HEK293 (cell line): ENCODE data around the gene PTGER3.

Experiments used
- BCL11A ChIP-seq: fragments of 450-650 bp; formaldehyde crosslinking; IDR thresholded peaks from 2 replicates; pipeline ENCODE4 v1.5.1; 2016; ENCODE audit warnings: low read depth, missing biosample characterization, missing genetic modification characterization
- FEZF1 ChIP-seq: fragments of 450-650 bp; formaldehyde crosslinking; IDR thresholded peaks from 2 replicates; pipeline ENCODE4 v1.5.1; 2016; ENCODE audit warnings: missing biosample characterization, missing genetic modification characterization
- ZNF184 ChIP-seq: fragments of 450-650 bp; IDR thresholded peaks from 2 replicates; pipeline ENCODE4 v1.5.1; 2018; ENCODE audit warnings: missing biosample characterization, mild to moderate bottlenecking, missing genetic modification characterization
- ZNF529 ChIP-seq: fragments of 450-650 bp; formaldehyde crosslinking; IDR thresholded peaks from 2 replicates; pipeline ENCODE4 v1.5.1; 2017; ENCODE audit warnings: missing genetic modification characterization, missing biosample characterization; ENCODE audit not compliant: insufficient replicate concordance
- ZNF707 ChIP-seq: fragments of 450-650 bp; formaldehyde crosslinking; IDR thresholded peaks from 2 replicates; pipeline ENCODE4 v1.5.1; 2016; ENCODE audit warnings: missing biosample characterization, missing genetic modification characterization
- ZNF768 ChIP-seq: fragments of 450-650 bp; formaldehyde crosslinking; IDR thresholded peaks from 2 replicates; pipeline ENCODE4 v1.5.1; 2018; ENCODE audit warnings: missing biosample characterization, mild to moderate bottlenecking, missing genetic modification characterization
- TF ChIP-seq, protein P1 (sequence below): fragments of 450-650 bp; formaldehyde crosslinking; IDR thresholded peaks from 2 replicates; pipeline ENCODE4 v1.5.1; 2016; ENCODE audit warnings: missing biosample characterization, missing genetic modification characterization
- TF ChIP-seq, protein P2 (sequence below): fragments of 450-650 bp; formaldehyde crosslinking; IDR thresholded peaks from 2 replicates; pipeline ENCODE4 v1.5.1; 2017; ENCODE audit warnings: missing biosample characterization, missing genetic modification characterization

DNA sequence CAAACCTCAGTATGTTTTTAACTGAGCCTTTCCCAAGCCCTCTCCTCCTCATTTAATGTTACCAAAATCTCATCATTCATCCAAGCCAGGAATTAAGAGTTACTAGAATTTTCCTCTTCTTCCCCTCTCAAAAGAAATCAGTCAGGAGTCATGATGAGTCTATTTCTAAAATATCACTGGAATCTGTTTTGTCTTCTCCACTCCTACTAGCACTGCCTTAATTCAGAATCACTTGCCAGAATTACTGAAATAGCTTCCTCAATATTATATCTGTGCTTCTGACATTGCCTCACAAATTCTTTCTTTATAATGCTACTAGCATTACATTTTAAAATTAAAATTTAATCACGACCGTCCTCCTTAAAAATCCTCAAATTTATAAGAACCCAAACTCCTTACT is 106.1 kb downstream of the PTGER3 start:
- TF ChIP-seq ZNF707 (no peak), BCL11A (tag by site-specific recombination) (no peak), FEZF1 (tag by site-specific recombination) (no peak), ZNF768 (tag by site-specific recombination) (no peak), ZNF184 (tag by site-specific recombination) (no peak), ZNF529 (no peak)
- TF ChIP-seq, protein P1, sequence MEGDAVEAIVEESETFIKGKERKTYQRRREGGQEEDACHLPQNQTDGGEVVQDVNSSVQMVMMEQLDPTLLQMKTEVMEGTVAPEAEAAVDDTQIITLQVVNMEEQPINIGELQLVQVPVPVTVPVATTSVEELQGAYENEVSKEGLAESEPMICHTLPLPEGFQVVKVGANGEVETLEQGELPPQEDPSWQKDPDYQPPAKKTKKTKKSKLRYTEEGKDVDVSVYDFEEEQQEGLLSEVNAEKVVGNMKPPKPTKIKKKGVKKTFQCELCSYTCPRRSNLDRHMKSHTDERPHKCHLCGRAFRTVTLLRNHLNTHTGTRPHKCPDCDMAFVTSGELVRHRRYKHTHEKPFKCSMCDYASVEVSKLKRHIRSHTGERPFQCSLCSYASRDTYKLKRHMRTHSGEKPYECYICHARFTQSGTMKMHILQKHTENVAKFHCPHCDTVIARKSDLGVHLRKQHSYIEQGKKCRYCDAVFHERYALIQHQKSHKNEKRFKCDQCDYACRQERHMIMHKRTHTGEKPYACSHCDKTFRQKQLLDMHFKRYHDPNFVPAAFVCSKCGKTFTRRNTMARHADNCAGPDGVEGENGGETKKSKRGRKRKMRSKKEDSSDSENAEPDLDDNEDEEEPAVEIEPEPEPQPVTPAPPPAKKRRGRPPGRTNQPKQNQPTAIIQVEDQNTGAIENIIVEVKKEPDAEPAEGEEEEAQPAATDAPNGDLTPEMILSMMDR = no peak
- TF ChIP-seq, protein P2, sequence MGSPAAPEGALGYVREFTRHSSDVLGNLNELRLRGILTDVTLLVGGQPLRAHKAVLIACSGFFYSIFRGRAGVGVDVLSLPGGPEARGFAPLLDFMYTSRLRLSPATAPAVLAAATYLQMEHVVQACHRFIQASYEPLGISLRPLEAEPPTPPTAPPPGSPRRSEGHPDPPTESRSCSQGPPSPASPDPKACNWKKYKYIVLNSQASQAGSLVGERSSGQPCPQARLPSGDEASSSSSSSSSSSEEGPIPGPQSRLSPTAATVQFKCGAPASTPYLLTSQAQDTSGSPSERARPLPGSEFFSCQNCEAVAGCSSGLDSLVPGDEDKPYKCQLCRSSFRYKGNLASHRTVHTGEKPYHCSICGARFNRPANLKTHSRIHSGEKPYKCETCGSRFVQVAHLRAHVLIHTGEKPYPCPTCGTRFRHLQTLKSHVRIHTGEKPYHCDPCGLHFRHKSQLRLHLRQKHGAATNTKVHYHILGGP (tag by site-specific recombination) = no peak
